SK-N-SH treated with all-trans-retinoic acid at 6 μM for 48 hours (cell line): ENCODE results near the gene GHRHR.

Experiments
- ARNTL ChIP-seq: fragments of 450-650 bp; formaldehyde crosslinking; IDR thresholded peaks from 2 replicates; pipeline ENCODE4 v1.5.0; 2020; ENCODE audit warnings: low read depth, mild to moderate bottlenecking, moderate library complexity, borderline replicate concordance
- BACH2 ChIP-seq: fragments of 250-450 bp; sonication (Bioruptor Pico); IDR thresholded peaks from 2 replicates; pipeline ENCODE4 v1.9.0; 2021; ENCODE audit warnings: mild to moderate bottlenecking, borderline replicate concordance
- CREB5 ChIP-seq: fragments of 250-450 bp; sonication (Bioruptor Pico); IDR thresholded peaks from 2 replicates; pipeline ENCODE4 v1.5.1; 2020; ENCODE audit warnings: low read depth, mild to moderate bottlenecking, moderate library complexity
- ESRRG ChIP-seq: fragments of 250-450 bp; sonication (Bioruptor Pico); IDR thresholded peaks from 2 replicates; pipeline ENCODE4 v1.6.1; 2021; ENCODE audit warnings: mild to moderate bottlenecking
- OSR1 ChIP-seq: fragments of 250-450 bp; sonication (Bioruptor Pico); IDR thresholded peaks from 2 replicates; pipeline ENCODE4 v1.8.0; 2022; ENCODE audit warnings: moderate library complexity, mild to moderate bottlenecking, inconsistent platforms
- PATZ1 ChIP-seq: fragments of 250-450 bp; sonication (Bioruptor Pico); IDR thresholded peaks from 2 replicates; pipeline ENCODE4 v1.8.0; 2020; ENCODE audit warnings: mild to moderate bottlenecking, moderate library complexity, borderline replicate concordance
- RARB ChIP-seq: fragments of 250-450 bp; sonication (Bioruptor Pico); IDR thresholded peaks from 2 replicates; pipeline ENCODE4 v1.8.0; 2021; ENCODE audit warnings: mild to moderate bottlenecking, moderate library complexity
- SNAI2 ChIP-seq: fragments of 250-450 bp; sonication (Bioruptor Pico); IDR thresholded peaks from 2 replicates; pipeline ENCODE4 v1.5.0; 2020; ENCODE audit warnings: mild to moderate bottlenecking, moderate library complexity
- TCF4 ChIP-seq: fragments of 250-450 bp; sonication (Bioruptor Pico); IDR thresholded peaks from 2 replicates; pipeline ENCODE4 v1.8.0; 2021; ENCODE audit warnings: mild to moderate bottlenecking, moderate library complexity, borderline replicate concordance
- TOX ChIP-seq: fragments of 250-450 bp; sonication (Bioruptor Pico); IDR thresholded peaks from 2 replicates; pipeline ENCODE4 v1.8.0; 2021; ENCODE audit warnings: mild to moderate bottlenecking, moderate library complexity, borderline replicate concordance
- ZFP3 ChIP-seq: fragments of 250-450 bp; sonication (Bioruptor Pico); IDR thresholded peaks from 2 replicates; pipeline ENCODE4 v1.5.0; 2020; ENCODE audit warnings: mild to moderate bottlenecking, moderate library complexity
- ZFP30 ChIP-seq: fragments of 450-650 bp; formaldehyde crosslinking; IDR thresholded peaks from 2 replicates; pipeline ENCODE4 v1.5.0; 2022; ENCODE audit warnings: mild to moderate bottlenecking, moderate library complexity
- ZNF565 ChIP-seq: fragments of 450-650 bp; formaldehyde crosslinking; conservative IDR thresholded peaks from 2 replicates; pipeline ENCODE4 v1.5.0; 2020; ENCODE audit warnings: low read depth, mild to moderate bottlenecking, moderate library complexity
- ZNF8 ChIP-seq: fragments of 450-650 bp; formaldehyde crosslinking; IDR thresholded peaks from 2 replicates; pipeline ENCODE4 v1.5.0; 2020; ENCODE audit warnings: mild to moderate bottlenecking, moderate library complexity

- TF ChIP-seq OSR1 (no peak), TOX (no peak), SNAI2 (CRISPR knock-in tag) (no peak), RARB (CRISPR knock-in tag) (no peak), ZFP30 (no peak), ESRRG (CRISPR knock-in tag) (no peak), PATZ1 (CRISPR knock-in tag) (no peak), ZNF565 (no peak), ZNF8 (no peak), TCF4 (CRISPR knock-in tag) (no peak), BACH2 (CRISPR knock-in tag) (no peak), CREB5 (CRISPR knock-in tag) (no peak), ZFP3 (CRISPR knock-in tag) (no peak), ARNTL (CRISPR knock-in tag) (no peak)
Measured at GRCh38 chr7:31028417-31028992, 64.8 kb downstream of the GHRHR start.
